Activated naive CD4-positive, alpha-beta T cell treated with anti-CD3 and anti-CD28 coated beads, Interleukin-2, amount 10 ng/mL, durations not matched to agents 7 days and 5 days (primary cell): ENCODE data around the gene RASSF7.
"Not testable (repeated sequence)": the region's sequence is repeated elsewhere in the genome, so short reads cannot be mapped to it uniquely, and the experiment has no call there.

Experiments
- CTCF ChIA-PET: fragments of 350-600 bp; sonication (Branson Sonifier 250); formaldehyde crosslinking; loops from one replicate; lab custom pipeline; 2021; ENCODE audit warnings: antibody characterized with exemption; lab: Charles Lee
- DNase-seq: peaks from one replicate; pipeline ENCODE4 v3.0.0-alpha.2; 2020
- H3K27ac Mint-ChIP-seq: one replicate; pipeline ENCODE4 v1.8.0; 2021; ENCODE audit warnings: mild to moderate bottlenecking, moderate library complexity, mixed read lengths
- H3K27me3 Mint-ChIP-seq: one replicate; pipeline ENCODE4 v1.8.0; 2021; ENCODE audit warnings: mild to moderate bottlenecking, mixed read lengths
- H3K36me3 Mint-ChIP-seq: one replicate; pipeline ENCODE4 v1.8.0; 2021; ENCODE audit warnings: mixed read lengths
- H3K4me1 Mint-ChIP-seq: one replicate; pipeline ENCODE4 v1.8.0; 2021; ENCODE audit warnings: mixed read lengths
- H3K4me3 Mint-ChIP-seq: one replicate; pipeline ENCODE4 v1.8.0; 2021; ENCODE audit warnings: mild to moderate bottlenecking, moderate library complexity, mixed read lengths
- H3K9me3 Mint-ChIP-seq: one replicate; pipeline ENCODE4 v1.8.0; 2021; ENCODE audit warnings: mixed read lengths

Gene RASSF7, protein sequence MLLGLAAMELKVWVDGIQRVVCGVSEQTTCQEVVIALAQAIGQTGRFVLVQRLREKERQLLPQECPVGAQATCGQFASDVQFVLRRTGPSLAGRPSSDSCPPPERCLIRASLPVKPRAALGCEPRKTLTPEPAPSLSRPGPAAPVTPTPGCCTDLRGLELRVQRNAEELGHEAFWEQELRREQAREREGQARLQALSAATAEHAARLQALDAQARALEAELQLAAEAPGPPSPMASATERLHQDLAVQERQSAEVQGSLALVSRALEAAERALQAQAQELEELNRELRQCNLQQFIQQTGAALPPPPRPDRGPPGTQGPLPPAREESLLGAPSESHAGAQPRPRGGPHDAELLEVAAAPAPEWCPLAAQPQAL

GRCh38 chr11:560305-561147 lies at the start of gene RASSF7, which contains the start of gene LMNTD2:
Gene RASSF7 (plus strand): TSS chr11:560970. CDS start chr11:561769, 799 bp downstream.
Gene LMNTD2 (minus strand): TSS chr11:560738. CDS start chr11:560716, 22 bp downstream.
- H3K36me3 Mint-ChIP-seq, result peaks cover 9% of the 10 kb centered on the region
- H3K4me1 Mint-ChIP-seq, result peaks cover 31% of the 10 kb centered on the region
- H3K27me3 Mint-ChIP-seq, result peaks cover 43% of the 10 kb centered on the region
- CTCF ChIA-PET, result interaction anchor here (1.2 kb wide), 1 partner anchor 162 kb away, joined by 5 read pairs; no protein-coding TSS in a partner anchor
- H3K4me3 Mint-ChIP-seq, result peak within 1 kb of the TSS; percentile 93
- peak; percentile 96 for DNase-seq
- peak within 1 kb of the TSS; percentile 74 for H3K27ac Mint-ChIP-seq
- no peaks in the 10 kb centered on the region for H3K9me3 Mint-ChIP-seq

DNA sequence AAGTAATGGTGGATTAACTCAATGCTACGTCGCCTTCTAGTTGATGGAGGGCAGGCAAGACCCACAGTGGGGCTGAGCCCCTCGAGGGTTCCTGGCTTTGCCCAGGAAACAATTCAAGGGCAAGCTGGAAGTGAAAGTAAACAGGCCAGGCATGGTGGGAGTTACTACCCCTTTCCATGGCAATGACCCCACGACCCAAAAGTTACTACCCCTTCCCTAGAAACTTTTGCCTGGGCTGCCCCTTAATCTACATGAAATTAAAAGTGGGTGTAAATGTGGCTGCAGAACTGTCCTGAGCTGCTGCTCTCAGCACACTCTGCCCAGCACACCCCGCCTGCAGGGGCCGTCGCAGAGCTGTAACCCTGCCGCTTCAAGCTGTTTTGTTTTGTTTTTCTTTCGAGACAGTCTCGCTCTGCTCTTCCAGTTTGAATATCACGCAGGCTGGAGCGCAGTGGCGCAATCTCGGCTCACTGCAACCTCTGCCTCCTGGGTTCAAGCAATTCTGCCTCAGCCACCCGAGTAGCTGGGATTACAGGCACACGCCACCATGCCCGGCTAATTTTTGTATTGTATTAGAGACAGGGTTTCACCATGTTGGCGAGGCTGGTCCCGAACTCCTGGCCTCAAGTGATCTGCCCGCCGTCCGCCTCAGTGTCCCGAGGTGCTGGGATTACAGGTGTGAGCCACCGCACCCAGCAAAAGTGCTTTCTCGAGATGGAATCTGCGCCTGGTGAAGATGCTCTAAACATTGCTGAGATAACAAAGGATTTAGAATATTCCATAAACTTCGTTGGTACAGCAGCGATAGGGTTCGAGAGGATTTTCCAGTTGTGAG lies 47.8 kb upstream of the RASSF7 start:
- Mint-ChIP-seq H3K27ac (no peak overlapping the region), H3K27me3 (no peaks in the 10 kb centered on the region), H3K9me3 (peaks cover 15% of the 10 kb centered on the region), H3K4me3 (no peak overlapping the region), H3K4me1 (peaks cover 9% of the 10 kb centered on the region), H3K36me3 (peaks cover 31% of the 10 kb centered on the region)
- no peak for DNase-seq
- CTCF ChIA-PET, result no interaction called here

- H3K27me3 Mint-ChIP-seq, result no peaks in the 10 kb centered on the region
- H3K9me3 Mint-ChIP-seq, result peaks cover 15% of the 10 kb centered on the region
- CTCF ChIA-PET, result interaction anchor here (1.8 kb wide), 1 partner anchor 63 kb away, joined by 3 read pairs; no protein-coding TSS in a partner anchor
- no peak overlapping the region for H3K27ac Mint-ChIP-seq
- peaks cover 13% of the 10 kb centered on the region for H3K4me1 Mint-ChIP-seq
- DNase-seq, result no peak
- H3K36me3 Mint-ChIP-seq, result peaks cover 27% of the 10 kb centered on the region
- no peak overlapping the region for H3K4me3 Mint-ChIP-seq
These were observed 46.2 kb upstream of the RASSF7 start for GRCh38 chr11:514606-515005.

DNA sequence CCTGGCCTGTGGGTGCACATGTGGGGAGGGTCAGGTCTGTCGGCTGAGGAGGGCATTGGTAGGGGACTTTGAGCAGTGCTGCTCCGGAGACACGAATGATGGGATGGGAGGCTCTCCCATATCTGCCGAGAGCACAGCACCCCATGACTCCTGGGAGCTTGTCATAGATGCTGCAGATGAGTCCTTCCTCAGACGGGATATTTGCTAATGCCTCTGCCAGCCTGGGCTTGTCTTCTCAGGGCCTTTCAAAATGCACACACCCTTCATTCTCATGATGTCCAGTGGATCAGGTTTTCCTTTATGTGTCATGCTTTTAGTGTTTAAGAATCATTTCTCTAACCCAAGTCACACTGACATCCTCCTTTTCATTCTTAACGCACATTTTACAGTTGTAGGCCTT lies 45.6 kb upstream of the RASSF7 start:
- DNase-seq, result no peak
- CTCF ChIA-PET, result interaction anchor here (1.8 kb wide), 1 partner anchor 64 kb away, joined by 3 read pairs; no protein-coding TSS in a partner anchor
- Mint-ChIP-seq H3K27ac (no peak overlapping the region), H3K9me3 (peaks cover 15% of the 10 kb centered on the region), H3K36me3 (peaks cover 22% of the 10 kb centered on the region), H3K4me3 (no peak overlapping the region), H3K27me3 (no peaks in the 10 kb centered on the region), H3K4me1 (peaks cover 10% of the 10 kb centered on the region)

GRCh38 chr11:516400-516799 lies 44.4 kb upstream of the RASSF7 start:
- no peak for DNase-seq
- Mint-ChIP-seq H3K36me3 (peaks cover 22% of the 10 kb centered on the region), H3K9me3 (peaks cover 15% of the 10 kb centered on the region), H3K27ac (no peak overlapping the region), H3K4me3 (no peak overlapping the region), H3K27me3 (no peaks in the 10 kb centered on the region), H3K4me1 (peaks cover 14% of the 10 kb centered on the region)
- CTCF ChIA-PET, result interaction anchor here (1.6 to 1.8 kb wide), 2 partner anchors 9 to 65 kb away, joined by 3 read pairs; no protein-coding TSS in a partner anchor

DNA sequence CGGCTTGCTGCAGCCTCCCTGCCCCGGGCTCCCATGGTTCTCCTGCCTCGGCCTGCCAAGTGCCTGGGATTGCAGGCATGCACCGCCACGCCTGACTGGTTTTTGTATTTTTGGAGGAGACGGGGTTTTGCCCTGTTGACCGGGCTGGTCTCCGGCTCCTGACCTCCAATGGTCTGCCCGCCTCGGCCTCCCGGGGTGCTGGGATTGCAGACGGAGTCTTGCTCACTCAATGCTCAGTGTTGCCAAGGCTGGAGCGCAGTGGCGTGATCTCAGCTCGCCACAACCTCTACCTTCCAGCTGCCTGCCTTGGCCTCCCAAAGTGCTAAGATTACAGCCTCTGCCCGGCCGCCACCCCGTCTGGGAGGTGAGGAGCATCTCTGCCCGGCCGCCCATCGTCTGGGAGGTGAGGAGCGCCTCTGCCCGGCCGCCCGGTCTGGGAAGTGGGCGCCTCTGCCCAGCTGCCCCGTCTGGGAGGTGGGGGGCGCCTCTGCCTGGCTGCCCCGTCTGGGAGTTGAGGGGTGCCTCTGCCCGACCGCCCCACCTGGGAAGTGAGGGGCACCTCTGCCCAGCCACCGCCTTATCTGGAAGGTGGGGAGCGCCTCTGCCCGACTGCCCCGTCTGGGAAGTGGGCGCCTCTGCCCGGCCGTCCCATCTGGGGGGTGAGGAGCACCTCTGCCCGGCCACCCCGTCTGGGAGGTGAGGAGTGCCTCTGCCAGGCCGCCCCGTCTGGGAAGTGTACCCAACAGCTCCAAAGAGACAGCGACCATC lies 43.7 kb upstream of the RASSF7 start:
- H3K27me3 Mint-ChIP-seq, DNase-seq, H3K4me3 Mint-ChIP-seq, H3K27ac Mint-ChIP-seq: not testable (repeated sequence)
- Mint-ChIP-seq H3K36me3 (peaks cover 18% of the 10 kb centered on the region), H3K4me1 (peaks cover 14% of the 10 kb centered on the region), H3K9me3 (peaks cover 15% of the 10 kb centered on the region)
- CTCF ChIA-PET, result interaction anchor here (1.4 to 1.6 kb wide), 2 partner anchors 9 to 12 kb away, joined by 3 to 4 read pairs; no protein-coding TSS in a partner anchor

GRCh38 chr11:518463-519202 lies 42.1 kb upstream of the RASSF7 start:
- Mint-ChIP-seq H3K27me3 (no peaks in the 10 kb centered on the region), H3K4me3 (peak overlapping the region; percentile 73), H3K4me1 (peaks cover 14% of the 10 kb centered on the region), H3K36me3 (peaks cover 18% of the 10 kb centered on the region), H3K27ac (peak overlapping the region; percentile 87), H3K9me3 (peaks cover 15% of the 10 kb centered on the region)
- DNase-seq, result peak; percentile 88
- CTCF ChIA-PET, result interaction anchor here (0.6 to 1.7 kb wide), 21 partner anchors 9 to 268 kb away, joined by 3 to 7 read pairs (median 3); partner anchors contain the start of genes PTDSS2 and SIGIRR

DNA sequence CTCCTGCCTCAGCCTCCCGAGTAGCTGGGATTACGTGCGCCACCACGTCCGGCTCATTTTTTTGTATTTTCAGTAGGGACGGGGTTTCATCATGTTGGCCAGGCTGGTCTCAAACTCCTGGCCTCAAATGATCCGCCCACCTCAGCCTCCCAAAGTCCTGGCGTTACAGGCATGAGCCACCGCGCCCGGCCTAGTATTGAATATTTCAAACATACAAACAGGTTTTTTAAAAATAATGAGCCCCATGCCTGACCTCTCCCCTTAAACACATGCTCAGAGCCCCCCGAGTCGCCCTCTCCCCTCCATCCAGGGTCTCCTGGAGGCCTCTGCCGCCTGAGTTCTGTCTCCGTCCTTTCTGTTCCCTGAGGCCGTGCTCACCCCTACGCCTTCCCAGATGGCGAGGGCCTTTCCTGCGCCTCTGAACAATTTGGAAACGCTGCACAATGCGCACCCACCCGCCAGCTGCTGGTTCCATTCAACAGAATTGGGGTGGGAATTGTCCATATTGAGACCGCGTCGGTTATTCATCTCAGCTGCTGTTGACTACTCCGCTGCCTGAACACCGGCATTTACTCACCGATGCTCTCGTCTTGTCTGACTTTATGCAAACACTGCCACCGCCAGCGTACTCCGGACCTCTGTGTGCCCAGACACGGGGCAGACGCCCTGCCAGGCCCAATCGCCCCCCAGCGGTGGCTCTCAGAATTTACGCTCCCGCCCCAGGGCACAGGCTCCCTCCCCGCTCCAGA lies 40.2 kb upstream of the RASSF7 start:
- DNase-seq, result no peak
- Mint-ChIP-seq H3K27ac (no peak overlapping the region), H3K9me3 (peaks cover 15% of the 10 kb centered on the region), H3K4me1 (peaks cover 14% of the 10 kb centered on the region), H3K4me3 (no peak overlapping the region), H3K27me3 (no peaks in the 10 kb centered on the region), H3K36me3 (peaks cover 11% of the 10 kb centered on the region)
- CTCF ChIA-PET, result interaction anchor here (1.2 kb wide), 1 partner anchor 73 kb away, joined by 3 read pairs; no protein-coding TSS in a partner anchor

DNA sequence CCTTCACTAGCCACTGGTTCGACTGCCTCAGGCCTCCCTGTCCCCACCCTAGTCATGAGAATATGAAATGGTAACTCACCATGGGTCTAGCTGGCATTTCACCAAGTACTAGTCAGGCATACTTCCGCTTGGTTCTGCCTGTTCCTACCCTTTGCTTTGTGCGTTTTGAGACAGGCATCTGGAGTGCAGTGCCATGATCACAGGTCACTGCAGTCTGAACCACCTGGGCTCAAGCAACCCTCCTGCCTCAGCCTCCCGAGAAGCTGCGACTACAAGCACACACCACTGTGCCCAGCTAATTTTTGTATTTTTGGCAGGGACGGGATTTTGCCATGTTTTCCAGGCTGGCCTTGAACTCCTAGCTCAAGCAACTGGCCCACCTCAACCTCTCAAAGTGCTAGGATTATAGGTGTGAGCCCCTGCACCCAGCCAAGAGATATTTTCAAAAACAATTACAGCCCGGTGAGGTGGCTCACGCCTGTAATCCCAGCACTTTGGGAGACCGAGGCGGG lies 39.5 kb upstream of the RASSF7 start:
- no peaks in the 10 kb centered on the region for H3K27me3 Mint-ChIP-seq
- peaks cover 10% of the 10 kb centered on the region for H3K9me3 Mint-ChIP-seq
- no peak for DNase-seq
- peaks cover 14% of the 10 kb centered on the region for H3K4me1 Mint-ChIP-seq
- H3K4me3 Mint-ChIP-seq, result no peak overlapping the region
- peaks cover 7% of the 10 kb centered on the region for H3K36me3 Mint-ChIP-seq
- CTCF ChIA-PET, result interaction anchor here (1.1 to 1.2 kb wide), 2 partner anchors 11 to 73 kb away, joined by 3 to 4 read pairs; no protein-coding TSS in a partner anchor
- no peak overlapping the region for H3K27ac Mint-ChIP-seq

- no peak for DNase-seq
- Mint-ChIP-seq H3K4me1 (no peaks in the 10 kb centered on the region), H3K9me3 (no peaks in the 10 kb centered on the region), H3K4me3 (no peak overlapping the region), H3K36me3 (no peaks in the 10 kb centered on the region), H3K27me3 (no peaks in the 10 kb centered on the region), H3K27ac (no peak overlapping the region)
- CTCF ChIA-PET, result no interaction called here
These were observed 34.6 kb upstream of the RASSF7 start for GRCh38 chr11:526192-526591.

DNA sequence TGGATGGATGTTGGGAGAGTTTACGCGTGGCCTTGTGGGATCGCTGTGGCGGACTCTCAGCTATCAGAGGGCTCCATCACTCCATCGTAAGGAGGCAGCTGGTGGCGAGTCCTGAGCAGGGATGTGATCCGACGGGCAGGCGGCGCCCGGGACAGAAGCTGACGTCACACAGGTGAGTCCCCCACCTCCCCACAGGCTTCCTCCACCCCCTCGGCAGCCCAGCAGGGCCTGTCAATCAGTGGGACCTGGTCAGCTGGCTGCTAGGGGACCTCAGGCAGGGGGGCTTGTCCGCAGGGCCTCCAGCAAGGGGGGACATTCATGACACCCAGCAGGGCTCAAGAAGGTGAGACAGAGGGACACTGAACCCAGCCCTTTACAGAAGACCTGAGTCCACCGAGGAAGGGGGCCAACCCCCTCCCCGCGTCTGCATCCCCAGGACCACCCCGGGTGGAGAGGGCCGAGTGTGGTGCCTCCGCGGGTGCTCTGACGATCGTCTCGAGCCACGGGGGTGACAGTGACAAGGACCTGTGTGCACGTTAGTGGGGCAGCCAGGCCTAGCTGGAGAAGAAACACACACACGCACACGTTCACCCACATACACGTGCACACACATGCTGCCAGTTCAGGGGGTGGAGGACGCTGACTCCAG lies 32.5 kb upstream of the RASSF7 start:
- CTCF ChIA-PET, result no interaction called here
- H3K27me3 Mint-ChIP-seq, result no peaks in the 10 kb centered on the region
- peaks cover 4% of the 10 kb centered on the region for H3K36me3 Mint-ChIP-seq
- no peaks in the 10 kb centered on the region for H3K4me1 Mint-ChIP-seq
- no peaks in the 10 kb centered on the region for H3K9me3 Mint-ChIP-seq
- no peak for DNase-seq
- H3K4me3 Mint-ChIP-seq, result no peak overlapping the region
- H3K27ac Mint-ChIP-seq, result no peak overlapping the region
